Stimulated activated naive CD8-positive, alpha-beta T cell treated with anti-CD3 and anti-CD28 coated beads, Interleukin-15, Interleukin-2, amounts not matched to agents 100 ng/mL and 50 ng/mL, for 24 hours (primary cell): ENCODE data around the gene DCAF4.
"Not testable (repeated sequence)": the region's sequence is repeated elsewhere in the genome, so short reads cannot be mapped to it uniquely, and the experiment has no call there.

ENCODE experiments used
- H3K27ac Mint-ChIP-seq: one replicate; pipeline ENCODE4 v1.8.0; 2021; ENCODE audit warnings: mild to moderate bottlenecking, mixed read lengths
- H3K27me3 Mint-ChIP-seq: one replicate; pipeline ENCODE4 v1.8.0; 2021; ENCODE audit warnings: mixed read lengths
- H3K36me3 Mint-ChIP-seq: one replicate; pipeline ENCODE4 v1.8.0; 2021; ENCODE audit warnings: low read depth, mixed read lengths
- H3K4me1 Mint-ChIP-seq: one replicate; pipeline ENCODE4 v1.8.0; 2021; ENCODE audit warnings: low read depth, mixed read lengths
- H3K4me3 Mint-ChIP-seq: one replicate; pipeline ENCODE4 v1.8.0; 2021; ENCODE audit warnings: mild to moderate bottlenecking, mixed read lengths
- H3K9me3 Mint-ChIP-seq: one replicate; pipeline ENCODE4 v1.8.0; 2021; ENCODE audit warnings: mixed read lengths

DCAF4 gene

GRCh38 chr14:72998252-72998903 is 72.1 kb downstream of the DCAF4 start:
- Mint-ChIP-seq H3K36me3 (peaks cover 38% of the 10 kb centered on the region), H3K4me3 (no peak overlapping the region), H3K27ac (no peak overlapping the region), H3K4me1 (no peaks in the 10 kb centered on the region), H3K27me3 (no peaks in the 10 kb centered on the region), H3K9me3 (no peaks in the 10 kb centered on the region)

GRCh38 chr14:72999316-72999715 is 73.1 kb downstream of the DCAF4 start:
- no peaks in the 10 kb centered on the region for H3K4me1 Mint-ChIP-seq
- H3K27ac Mint-ChIP-seq = no peak overlapping the region
- peaks cover 36% of the 10 kb centered on the region for H3K36me3 Mint-ChIP-seq
- H3K9me3 Mint-ChIP-seq = no peaks in the 10 kb centered on the region
- no peak overlapping the region for H3K4me3 Mint-ChIP-seq
- H3K27me3 Mint-ChIP-seq = no peaks in the 10 kb centered on the region

- peaks cover 30% of the 10 kb centered on the region for H3K36me3 Mint-ChIP-seq
- H3K4me1 Mint-ChIP-seq = no peaks in the 10 kb centered on the region
- no peaks in the 10 kb centered on the region for H3K27me3 Mint-ChIP-seq
- no peak overlapping the region for H3K4me3 Mint-ChIP-seq
- no peak overlapping the region for H3K27ac Mint-ChIP-seq
- H3K9me3 Mint-ChIP-seq = no peaks in the 10 kb centered on the region
Measured at GRCh38 chr14:73000073-73000472, 73.8 kb downstream of the DCAF4 start.

DNA sequence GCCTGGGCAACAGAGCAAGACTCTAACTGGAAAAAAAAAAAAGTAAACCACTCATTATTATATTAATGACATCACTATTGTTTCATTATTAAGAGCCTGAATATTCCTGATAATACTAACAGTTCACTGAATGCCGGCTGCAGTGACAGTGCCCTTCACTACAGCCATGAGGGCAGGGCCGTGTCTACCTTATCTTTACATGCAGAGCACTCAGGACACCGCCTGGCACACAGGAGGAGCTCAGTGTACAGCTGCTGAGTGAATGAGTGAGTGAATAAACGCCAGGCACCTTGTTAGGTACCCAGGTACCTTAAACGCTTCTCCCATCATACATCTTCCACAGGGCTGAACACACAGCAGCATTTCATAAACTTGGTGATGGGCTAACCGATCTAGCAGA is 77.4 kb downstream of the DCAF4 start:
- Mint-ChIP-seq H3K36me3 (peaks cover 12% of the 10 kb centered on the region), H3K9me3 (no peaks in the 10 kb centered on the region), H3K27ac (no peak overlapping the region), H3K27me3 (no peaks in the 10 kb centered on the region), H3K4me1 (no peaks in the 10 kb centered on the region), H3K4me3 (no peak overlapping the region)

DNA sequence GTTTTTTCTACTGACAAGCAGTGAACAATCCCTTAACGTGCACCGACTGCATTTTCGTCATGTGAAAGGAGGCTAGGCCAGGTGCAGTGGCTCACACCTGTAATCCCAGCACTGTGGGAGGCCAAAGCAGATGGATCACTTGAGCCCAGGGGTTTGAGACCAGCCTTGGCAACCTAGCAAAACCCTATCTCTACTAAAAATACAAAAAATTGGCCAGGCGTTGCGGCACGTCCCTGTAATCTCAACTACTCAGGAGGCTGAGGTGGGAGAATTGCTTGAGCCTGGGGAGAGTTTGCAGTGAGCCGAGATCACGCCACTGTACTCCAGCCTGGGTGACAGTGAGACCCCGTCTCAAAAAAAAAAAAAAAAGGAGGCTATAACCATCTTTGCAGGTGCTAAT is 78.4 kb downstream of the DCAF4 start:
- H3K4me1 Mint-ChIP-seq, H3K27me3 Mint-ChIP-seq, H3K9me3 Mint-ChIP-seq, H3K27ac Mint-ChIP-seq, H3K4me3 Mint-ChIP-seq: not testable (repeated sequence)
- H3K36me3 Mint-ChIP-seq = peaks cover 16% of the 10 kb centered on the region

DNA sequence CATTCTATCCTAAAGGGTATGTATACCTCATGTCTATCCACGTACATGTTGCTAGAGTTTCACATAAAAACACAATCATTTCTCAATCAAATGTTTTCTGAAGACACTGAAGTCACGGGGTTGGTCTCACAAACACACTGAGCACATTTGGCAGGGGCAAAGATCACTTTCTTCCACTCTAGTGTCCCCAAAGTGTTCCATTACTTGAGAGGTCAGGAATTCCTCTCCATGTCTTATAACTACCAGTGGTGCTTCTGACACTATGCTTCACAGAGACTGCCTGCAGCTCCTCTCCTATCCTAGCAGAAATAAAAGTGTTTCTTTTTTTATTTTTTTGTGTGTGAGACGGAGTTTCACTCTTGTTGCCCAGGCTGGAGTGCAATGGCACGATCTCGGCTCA is 81.6 kb downstream of the DCAF4 start:
- no peaks in the 10 kb centered on the region for H3K9me3 Mint-ChIP-seq
- peaks cover 27% of the 10 kb centered on the region for H3K36me3 Mint-ChIP-seq
- H3K27ac Mint-ChIP-seq = no peak overlapping the region
- H3K4me1 Mint-ChIP-seq = peaks cover 4% of the 10 kb centered on the region
- H3K27me3 Mint-ChIP-seq = no peaks in the 10 kb centered on the region
- no peak overlapping the region for H3K4me3 Mint-ChIP-seq

GRCh38 chr14:73008501-73008900 is 82.2 kb downstream of the DCAF4 start:
- Mint-ChIP-seq H3K4me3 (no peak overlapping the region), H3K27me3 (no peaks in the 10 kb centered on the region), H3K9me3 (no peaks in the 10 kb centered on the region), H3K36me3 (peaks cover 32% of the 10 kb centered on the region), H3K27ac (no peak overlapping the region), H3K4me1 (peaks cover 9% of the 10 kb centered on the region)
